RWPE1 (cell line): ENCODE data around the gene SMARCB1.

Experiments used
- CTCF ChIA-PET: fragments of 350-600 bp; sonication (Branson Sonifier 250); formaldehyde crosslinking; extraction: SDS; loops from one replicate; lab custom pipeline; 2021; lab: Yijun Ruan, JAX
- POLR2A ChIA-PET: fragments of 400-600 bp; formaldehyde crosslinking; extraction: SDS; loops from one replicate; lab custom pipeline; 2020; ENCODE audit warnings: antibody characterized with exemption; ENCODE audit not compliant: low non-redundant PET; lab: Yijun Ruan, JAX
- DNase-seq: peaks from one replicate; pipeline ENCODE4 v3.0.0; 2012; ENCODE audit warnings: low spot score
- H3K27ac ChIP-seq: fragments of 450-650 bp; 2 replicates; pipeline ENCODE4 v1.5.1; 2017
- TF ChIP-seq, protein P1 (sequence below): fragments of 450-650 bp; conservative IDR thresholded peaks from 2 replicates; pipeline ENCODE4 v1.5.1; 2017; ENCODE audit warnings: low read depth, mild to moderate bottlenecking

SMARCB1 gene

DNA sequence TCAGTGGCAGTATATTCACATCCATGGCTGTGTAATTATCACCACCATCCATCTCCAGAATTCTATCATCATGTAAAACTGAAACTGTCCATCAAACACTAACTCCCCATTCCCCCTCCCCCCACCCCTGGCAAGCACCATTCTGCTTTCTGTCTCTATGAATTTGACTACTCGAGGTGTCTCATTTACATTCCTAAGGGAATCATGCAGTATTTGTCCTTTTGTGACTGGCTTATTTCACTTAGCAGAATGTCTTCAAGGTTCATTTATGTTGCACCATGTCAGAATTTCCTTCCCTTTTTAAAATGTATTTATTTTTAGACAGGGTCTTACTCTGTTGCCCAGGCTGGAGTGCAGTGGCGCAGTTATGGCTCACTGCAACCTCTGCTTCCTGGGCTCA is 31.8 kb downstream of the SMARCB1 start:
- DNase-seq, result no peak
- TF ChIP-seq, protein P1, sequence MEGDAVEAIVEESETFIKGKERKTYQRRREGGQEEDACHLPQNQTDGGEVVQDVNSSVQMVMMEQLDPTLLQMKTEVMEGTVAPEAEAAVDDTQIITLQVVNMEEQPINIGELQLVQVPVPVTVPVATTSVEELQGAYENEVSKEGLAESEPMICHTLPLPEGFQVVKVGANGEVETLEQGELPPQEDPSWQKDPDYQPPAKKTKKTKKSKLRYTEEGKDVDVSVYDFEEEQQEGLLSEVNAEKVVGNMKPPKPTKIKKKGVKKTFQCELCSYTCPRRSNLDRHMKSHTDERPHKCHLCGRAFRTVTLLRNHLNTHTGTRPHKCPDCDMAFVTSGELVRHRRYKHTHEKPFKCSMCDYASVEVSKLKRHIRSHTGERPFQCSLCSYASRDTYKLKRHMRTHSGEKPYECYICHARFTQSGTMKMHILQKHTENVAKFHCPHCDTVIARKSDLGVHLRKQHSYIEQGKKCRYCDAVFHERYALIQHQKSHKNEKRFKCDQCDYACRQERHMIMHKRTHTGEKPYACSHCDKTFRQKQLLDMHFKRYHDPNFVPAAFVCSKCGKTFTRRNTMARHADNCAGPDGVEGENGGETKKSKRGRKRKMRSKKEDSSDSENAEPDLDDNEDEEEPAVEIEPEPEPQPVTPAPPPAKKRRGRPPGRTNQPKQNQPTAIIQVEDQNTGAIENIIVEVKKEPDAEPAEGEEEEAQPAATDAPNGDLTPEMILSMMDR, result no peak
- POLR2A ChIA-PET, result no interaction called here
- CTCF ChIA-PET, result no interaction called here
- H3K27ac ChIP-seq, result no peak overlapping the region

DNA sequence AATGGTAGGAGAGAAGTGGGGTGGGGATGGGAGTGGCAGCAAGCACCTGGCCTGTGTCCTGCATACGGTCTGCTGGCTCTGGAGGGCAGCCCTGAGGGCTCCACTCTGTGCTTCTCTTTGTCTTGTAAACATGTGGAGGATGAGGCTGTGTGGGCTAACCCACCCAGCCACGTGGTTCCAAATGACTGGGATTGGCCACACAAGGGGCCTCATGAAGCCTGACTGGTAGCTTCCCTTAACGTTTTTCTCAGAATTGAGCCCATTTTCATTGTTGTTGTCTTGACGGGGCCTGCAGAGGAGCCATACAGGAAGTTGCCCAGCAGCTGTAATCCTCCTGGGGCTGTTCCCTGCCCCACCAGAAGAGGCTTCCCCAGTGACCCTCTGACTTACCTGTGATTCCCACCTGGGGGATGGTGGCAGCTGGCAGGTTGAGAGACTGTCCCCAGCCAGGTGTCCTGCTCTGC is 34.0 kb downstream of the SMARCB1 start:
- no peak for DNase-seq
- H3K27ac ChIP-seq, result peak overlapping the region; percentile 74
- CTCF ChIA-PET, result no interaction called here
- TF ChIP-seq, protein P1, result no peak
- POLR2A ChIA-PET, result no interaction called here

DNA sequence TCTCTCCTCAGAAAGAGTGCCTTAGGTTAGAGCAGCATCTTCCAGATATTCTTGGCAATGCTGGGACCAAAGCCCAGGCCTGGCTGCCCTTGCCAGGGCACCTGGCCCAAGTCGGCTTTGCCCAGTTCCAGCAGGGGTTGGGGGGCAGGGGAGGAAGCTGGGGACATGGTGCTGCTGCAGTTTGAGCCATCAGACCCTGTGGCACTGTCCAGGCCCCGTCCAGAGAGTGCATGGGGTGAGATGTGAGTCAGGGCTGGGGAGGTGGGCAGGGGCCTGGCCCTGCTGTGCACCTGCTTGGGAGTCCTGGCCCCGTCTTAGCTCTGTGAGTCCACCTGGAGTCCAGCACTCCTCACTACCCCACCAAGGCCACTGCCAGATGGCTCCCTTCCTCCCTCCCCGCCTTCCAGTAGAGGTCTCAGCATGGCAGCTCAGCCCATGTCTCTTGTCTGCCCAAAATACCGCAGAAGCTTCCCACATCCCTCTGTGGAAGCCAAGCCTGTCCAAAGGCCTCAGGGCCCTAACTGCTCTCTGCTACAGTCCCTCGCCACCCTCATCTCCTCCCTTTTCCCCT is 35.4 kb downstream of the SMARCB1 start:
- CTCF ChIA-PET, result no interaction called here
- TF ChIP-seq, protein P1, result no peak
- peak overlapping the region; percentile 74 for H3K27ac ChIP-seq
- no peak for DNase-seq
- POLR2A ChIA-PET, result no interaction called here

DNA sequence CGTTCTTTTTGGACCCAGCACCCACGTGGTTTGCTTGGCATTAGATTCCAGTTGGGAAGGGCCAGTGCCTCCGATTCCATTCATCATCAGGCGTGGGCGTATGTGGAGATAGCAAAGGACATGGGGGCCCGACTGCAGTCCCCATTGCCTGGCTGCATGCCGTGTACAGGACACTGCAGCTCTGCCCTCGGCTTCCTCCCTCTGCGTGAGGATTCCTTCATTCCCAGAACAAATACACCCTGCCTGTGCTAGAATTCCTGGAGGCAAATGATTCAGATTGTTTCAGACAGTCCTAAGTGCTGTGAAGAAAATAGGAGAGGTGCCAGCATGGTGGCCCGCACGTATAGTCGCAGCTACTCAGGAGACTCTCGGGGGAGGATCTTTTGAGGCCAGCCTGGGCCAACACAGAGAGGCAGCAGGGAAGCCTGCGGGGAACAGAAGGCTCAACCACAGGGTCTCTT is 36.6 kb downstream of the SMARCB1 start:
- H3K27ac ChIP-seq, result peak overlapping the region; percentile 64
- ChIA-PET CTCF (interaction anchor here (0.6 kb wide), 1 partner anchor 21 kb away, joined by 9 read pairs; no protein-coding TSS in a partner anchor), POLR2A (no interaction called here)
- DNase-seq, result no peak
- TF ChIP-seq, protein P1, result no peak

DNA sequence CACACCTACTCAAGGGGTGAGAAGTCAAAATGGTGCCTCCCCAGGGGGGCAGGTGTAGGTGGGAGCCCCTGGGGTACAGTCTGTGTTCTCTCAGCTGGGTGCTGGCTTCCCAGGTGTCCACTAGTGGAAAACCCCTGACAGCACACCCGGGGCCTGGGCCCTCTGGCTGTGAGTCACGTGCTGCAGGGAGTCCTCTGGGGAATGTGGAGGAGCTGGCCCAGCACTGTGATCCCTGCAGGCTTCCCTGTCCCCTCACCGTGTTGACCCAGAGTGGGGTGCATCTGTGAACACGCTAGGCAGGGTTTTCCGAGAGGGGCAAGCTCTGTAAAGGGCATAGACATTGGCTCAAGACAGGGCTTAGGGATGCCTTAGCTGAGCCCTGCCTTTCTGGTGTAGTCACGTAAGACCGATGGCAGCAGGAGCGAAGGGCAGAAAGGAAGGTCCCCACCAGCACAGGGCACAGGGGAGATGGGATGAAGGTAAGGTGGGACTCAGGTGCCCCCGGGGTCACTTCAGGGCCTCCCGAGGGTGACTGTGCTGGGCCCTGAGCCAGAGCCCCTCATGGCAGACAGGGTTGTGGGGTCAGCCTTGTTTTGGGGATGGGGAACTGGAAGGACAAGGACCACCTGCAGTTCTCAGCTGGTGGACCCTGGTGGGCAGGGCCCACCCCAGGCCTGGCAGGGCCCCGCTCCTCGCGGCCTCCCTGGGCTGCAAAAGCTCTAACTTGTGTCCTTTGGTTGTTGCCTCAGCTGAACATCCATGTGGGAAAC is 37.9 kb downstream of the SMARCB1 start:
- ChIA-PET POLR2A (no interaction called here), CTCF (no interaction called here)
- DNase-seq, result no peak
- peak overlapping the region; percentile 64 for H3K27ac ChIP-seq
- TF ChIP-seq, protein P1, result no peak

DNA sequence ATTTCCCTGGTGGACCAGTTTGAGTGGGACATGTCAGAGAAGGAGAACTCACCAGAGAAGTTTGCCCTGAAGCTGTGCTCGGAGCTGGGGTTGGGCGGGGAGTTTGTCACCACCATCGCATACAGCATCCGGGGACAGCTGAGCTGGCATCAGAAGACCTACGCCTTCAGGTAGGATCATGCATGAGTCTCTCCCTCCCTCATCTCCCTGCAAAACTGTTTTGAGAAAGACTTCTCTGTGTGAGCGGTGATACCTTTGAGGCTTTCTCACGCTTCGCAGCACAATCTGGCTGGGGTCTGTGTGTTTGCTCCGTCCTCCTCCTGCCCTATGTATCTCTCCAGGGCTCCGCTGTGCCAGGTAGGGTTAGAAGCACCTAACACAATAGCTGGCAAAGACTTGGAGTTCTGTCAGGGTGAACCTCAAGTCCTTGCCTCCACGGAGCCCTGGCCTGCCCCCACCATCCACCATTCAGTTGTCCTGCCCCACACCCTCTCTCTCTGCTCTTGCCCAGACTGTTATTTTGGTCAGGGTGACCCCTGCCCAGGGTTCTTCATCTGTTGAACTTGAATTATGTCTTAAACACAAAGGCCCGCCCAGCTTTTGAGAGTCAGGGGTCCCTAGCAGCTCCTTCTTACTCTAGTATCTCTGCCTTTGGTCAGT is 38.6 kb downstream of the SMARCB1 start:
- peak overlapping the region; percentile 64 for H3K27ac ChIP-seq
- ChIA-PET CTCF (no interaction called here), POLR2A (no interaction called here)
- TF ChIP-seq, protein P1, result no peak
- DNase-seq, result no peak
